Superior temporal gyrus (tissue), 1 donor: ENCODE measurements around the gene ST6GAL1.
"Not testable (repeated sequence)": the region's sequence is repeated elsewhere in the genome, so short reads cannot be mapped to it uniquely, and the experiment has no call there.

Experiments used
- DNase-seq: peaks from one replicate; pipeline ENCODE4 v3.0.0-alpha.2; 2016; ENCODE audit errors: extremely low spot score

Gene ST6GAL1

DNA sequence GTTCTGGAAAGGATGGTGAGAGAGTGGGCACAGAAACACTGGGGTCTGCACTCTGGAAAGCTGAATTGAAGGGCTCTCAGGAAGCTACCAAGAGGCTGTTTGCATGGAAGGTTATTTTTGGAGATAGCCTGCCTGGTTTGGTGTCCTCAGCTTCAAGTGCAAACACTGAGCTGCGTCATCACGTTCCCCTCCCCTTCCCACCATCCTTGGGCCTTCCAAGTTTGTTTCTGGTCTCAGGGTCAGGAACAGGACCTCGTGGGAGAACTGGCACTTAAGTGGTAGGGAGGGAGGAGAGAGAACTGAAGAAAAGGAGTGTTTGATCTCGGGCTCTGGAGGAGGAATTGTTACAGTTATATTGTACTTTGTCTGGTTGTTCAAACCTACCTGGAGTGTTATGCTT, 10.6 kb downstream of the ST6GAL1 start:
- no peak for DNase-seq

GRCh38 chr3:186942168-186942567, 11.8 kb downstream of the ST6GAL1 start:
- no peak for DNase-seq

DNA sequence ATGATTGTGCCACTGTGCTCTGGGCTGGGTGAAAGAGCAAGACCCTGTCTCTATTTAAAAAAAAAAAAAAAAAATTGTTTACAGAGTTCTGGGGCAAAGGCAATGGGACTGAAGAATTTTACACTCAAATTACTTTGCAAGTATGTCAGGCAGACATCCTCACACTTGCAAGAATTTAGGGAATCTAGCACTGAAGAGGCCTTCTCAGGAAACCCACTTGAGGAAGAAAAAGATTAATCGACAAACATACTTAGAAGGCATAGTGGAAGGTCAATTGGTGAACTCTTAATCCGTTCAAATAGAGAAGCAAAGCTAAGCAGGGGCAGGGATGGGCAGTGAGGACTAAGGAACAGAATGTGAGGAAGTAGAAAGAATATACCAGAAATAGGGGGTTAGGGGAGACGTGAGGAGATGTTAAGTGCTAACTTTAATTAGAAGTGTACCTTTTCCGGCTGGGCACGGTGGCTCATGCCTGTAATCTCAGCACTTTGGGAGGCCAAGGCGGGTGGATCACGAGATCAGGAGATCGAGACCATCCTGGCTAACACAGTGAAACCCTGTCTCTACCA, 15.0 kb downstream of the ST6GAL1 start:
- no peak for DNase-seq

DNA sequence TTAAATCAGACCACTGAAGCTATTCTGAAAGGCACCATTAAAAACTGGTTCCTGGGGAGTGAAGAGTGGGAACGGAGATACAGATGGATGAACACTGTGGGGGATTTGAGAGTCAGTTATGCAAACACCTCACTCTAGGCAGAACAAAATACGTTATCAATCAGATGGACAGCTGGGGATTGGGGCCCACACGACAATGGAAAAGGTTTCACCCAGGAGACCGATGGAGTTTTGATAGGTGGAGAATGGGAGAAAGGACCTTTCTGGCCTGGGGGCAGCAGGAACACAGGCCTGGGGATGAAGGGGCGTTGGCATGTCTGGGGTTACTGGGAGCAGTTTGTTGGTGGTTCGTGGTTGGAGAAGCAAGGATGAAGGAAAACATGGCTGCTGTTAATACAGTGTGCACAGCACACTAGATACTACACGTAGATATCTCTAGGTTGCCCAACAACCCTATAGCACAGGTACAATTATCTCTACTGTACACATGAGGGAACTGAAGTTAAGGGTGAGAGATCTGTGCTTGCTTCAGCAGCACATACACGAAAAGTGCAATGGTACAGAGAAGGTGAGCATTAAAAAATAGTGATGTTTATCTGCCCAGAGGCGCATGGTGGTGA, 16.5 kb downstream of the ST6GAL1 start:
- DNase-seq, result no peak

GRCh38 chr3:186949281-186949982, 19.1 kb downstream of the ST6GAL1 start:
- DNase-seq, result no peak

DNA sequence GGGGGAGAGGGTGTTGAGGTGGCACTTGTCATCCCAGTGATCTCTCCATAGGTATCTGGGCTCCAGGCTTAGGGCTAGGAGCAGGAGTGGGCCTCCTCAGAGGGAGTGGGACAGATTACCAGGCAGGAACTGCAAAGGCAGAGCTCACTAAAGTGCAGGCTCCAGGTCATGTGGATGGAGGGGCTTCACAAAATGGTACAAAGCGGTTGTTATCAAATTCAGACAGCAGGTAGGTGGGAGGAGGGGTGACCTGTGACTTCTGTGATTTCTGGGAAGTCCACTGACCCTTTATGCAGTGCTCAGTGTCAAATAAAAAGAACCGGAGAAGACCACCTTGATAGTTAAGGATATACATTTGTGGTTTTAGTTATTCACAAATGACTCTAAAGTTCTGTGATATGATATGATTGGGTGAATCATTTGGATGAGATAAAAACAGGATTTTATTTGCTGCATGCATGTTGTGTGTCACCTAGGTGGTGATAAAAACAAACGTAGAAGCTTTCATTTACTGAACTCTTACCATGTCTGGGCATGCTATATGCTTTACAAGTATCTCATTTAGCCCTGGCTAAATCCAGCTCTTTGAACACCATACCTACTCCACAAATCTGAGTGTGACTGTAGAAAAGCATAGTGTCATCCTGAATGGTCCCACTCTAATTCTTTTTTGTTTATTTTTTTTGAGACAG, 20.2 kb downstream of the ST6GAL1 start:
- no peak for DNase-seq

DNA sequence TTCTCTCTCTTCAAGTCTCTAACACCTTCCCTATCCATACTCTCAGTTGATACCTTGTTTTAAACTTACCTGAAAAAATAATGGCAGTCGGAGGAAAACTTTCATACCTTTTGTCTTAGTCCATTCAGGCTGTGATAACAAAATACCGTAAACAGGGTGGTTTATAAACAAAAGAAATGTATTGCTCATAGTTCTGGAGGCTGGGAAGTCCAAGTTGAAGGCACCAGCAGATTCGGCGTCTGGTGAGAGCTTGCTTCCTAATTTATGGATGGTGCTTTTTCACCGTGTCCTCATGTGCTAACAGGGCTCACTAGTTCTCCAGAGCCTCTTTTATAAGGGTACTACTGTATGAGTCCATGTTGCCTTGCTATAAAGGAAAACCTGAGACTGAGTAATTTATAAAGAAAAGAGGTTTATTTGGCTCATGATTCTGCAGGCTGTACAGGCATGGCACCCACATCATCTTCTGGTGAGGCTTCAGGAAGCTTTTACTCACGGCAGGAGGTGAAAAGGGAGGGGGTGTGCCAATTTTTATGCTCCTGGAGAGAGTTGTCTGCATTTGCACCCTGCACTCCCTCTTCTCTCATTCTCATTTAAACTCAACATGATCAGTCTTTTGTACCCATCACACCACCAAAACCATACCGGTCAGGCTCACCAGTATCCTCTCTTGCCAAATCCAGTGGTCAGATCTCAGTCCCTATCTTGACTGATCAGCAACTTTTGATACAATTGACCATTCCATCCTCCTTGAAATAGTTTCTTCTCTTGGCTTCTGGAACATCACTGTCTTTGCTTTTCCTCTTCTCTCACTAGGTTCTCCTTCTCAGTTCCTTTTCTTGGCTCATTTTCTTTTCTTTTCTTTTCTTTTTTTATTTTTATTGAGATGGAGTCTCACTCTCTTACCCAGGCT, 21.6 kb downstream of the ST6GAL1 start:
- no peak for DNase-seq

DNA sequence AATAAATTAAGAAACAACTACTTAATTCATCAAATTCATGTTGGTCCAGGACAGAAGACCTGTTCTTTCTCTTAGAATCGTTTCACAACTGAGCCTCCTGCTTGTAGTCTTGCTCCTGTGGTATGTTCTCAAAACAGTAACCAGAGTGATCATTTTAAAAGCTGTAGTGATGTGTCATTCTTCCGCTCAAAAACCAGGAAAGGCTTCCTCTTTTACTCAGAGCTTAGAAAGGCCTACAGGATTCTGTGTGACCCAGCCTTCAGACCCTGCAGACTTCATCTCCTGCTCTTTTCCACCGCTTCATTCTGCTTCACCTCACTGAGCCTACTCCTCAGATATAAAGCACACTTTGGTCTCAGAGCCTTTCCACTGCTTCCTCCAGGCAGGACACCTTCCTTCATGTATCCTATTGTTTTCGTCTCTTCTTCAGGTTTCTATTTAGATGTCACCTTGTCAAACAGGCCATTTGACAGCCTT, 22.7 kb downstream of the ST6GAL1 start:
- no peak for DNase-seq

- not testable (repeated sequence) for DNase-seq
Measured at GRCh38 chr3:186953992-186954699, 23.8 kb downstream of the ST6GAL1 start.

DNA sequence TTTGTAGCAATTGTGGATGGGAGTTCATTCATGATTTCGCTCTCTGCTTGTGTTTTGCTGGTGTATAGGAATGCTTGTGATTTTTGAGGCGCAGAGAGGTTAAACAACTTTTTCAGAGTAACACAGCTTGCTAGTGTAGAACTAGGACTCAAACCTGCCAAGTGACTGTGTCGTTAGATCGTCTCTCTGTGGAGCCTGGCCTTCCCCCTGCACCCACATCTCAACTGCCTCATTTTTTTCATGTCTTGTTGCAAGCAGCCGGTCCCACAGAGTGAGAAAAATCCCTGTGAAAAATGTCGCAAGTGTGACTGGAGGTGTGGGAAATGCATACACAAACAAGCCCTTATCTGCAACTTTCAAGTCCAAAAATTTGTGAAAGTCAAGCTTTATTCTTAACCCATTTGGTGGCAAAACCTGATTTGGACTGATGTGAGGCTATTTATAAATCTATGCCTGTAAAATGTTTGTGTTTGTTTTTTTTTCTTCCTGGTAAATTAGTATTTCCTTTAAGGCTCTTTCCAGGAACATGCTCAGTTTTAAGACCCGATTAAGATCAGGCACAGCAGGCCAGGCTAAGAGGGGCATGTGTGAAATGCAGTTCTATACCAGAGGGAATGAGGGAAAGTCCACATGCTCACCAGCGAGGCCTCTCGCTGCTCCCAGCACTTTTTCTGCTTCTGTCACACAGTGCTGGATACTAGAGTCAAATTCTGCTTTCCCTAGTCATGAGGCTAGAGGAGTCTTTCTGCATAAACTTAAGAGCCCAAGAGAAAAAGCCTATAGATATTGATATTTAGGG, 25.8 kb downstream of the ST6GAL1 start:
- DNase-seq, result no peak

DNA sequence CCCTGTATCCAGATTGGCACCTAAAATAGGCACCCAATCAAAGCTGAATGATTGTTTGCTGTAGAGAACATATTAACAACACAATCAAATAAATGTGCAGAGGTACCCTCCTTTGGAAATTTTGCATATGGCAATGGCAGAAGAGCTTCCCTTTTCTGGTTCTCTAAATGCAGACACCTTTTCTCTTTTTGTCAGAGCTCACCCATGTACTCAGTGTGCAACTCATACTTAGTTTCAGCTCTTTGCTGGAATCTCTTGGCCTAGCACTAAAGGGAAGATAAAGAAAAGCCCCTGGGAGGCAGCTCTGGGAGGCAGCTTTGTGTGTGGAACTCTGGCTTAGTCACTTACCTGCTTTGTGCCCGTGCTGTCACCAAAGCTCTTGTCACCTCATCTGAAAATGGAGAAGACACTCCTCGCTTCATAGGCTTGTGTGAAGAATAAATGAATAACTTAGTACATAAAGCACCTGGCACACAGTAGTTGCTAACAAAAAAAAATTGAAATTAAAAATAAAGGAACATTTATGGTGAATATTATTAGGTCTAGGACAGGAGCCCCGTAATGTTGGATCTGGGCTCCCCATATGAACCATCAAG, 28.8 kb downstream of the ST6GAL1 start:
- no peak for DNase-seq

DNA sequence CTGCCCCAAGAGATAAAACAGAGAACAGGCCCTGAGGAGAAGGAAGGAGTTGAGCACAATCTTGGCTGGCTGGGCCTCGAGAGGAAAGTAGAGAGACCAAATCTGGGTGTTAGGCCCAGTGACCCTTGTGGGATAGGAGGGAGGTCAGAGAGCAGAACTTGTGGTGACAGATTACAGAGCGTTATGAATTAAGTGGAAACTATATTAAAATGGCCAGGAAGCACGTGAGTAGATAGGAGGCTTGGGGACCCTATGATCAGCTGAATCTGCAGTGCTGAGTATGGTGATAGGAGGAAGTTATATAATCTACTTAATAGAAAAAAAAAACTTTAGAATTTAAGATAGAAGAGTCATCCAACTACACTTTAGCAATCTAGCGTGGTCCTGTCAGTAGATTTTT, 30.0 kb downstream of the ST6GAL1 start:
- no peak for DNase-seq

DNA sequence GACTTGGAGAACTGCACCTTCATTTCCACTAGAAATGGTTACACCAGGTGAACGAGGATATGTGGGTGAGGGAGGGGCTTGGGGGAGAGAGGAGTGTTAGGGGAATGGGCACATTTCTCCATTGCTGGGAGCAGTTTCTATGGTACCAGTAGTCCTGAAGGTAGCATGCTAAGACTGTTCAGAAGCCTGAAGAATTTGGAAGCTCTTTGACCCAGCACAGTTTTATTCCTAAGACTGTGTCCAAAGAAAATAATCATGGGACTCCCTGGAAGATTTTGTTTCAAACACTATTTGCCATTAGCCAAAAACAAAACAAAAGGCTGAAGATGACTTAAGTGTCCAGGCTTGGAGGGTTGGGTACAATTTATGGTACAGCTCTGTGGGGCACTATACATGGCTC, 32.1 kb downstream of the ST6GAL1 start:
- no peak for DNase-seq

- no peak for DNase-seq
Measured at GRCh38 chr3:186963636-186964035, 33.3 kb downstream of the ST6GAL1 start.

DNA sequence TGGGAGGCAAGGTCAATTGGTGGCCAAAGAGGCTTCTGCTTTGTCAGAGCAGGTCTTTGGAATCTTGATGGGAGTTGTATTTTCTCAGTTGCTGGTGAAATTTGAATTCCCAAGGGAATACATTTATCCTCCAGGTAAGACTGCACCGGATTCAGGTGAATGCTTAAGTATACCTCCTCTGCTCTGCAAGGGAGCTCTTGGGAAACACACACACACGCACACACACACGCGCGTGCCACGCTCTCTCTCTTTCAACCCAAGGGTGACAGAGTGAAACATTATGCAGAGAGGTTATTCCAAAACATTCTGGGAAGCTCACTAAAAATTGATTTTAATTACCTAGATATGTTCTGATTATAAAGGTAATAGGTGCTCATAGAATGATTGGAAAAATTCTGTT, 33.7 kb downstream of the ST6GAL1 start:
- DNase-seq, result no peak

DNA sequence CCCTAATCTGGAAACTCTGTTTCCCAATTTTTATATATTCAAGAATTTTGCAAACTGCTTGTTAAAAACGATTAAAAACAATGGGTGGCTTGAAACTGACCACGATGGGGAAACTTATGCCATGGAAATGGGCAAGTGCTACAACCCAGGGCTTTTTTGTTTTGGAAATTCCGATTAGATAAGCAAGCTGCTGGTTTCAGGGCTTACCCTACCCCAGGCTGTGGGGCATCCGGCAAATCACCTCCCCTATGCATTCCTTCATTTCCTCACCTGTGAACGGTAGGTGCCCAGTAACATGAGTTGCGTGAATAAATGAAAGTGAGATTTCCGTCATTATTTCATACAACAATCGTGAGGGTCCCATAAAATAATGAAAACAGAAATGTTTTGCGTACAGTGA, 34.3 kb downstream of the ST6GAL1 start:
- DNase-seq, result no peak

GRCh38 chr3:186965141-186965879, 35.0 kb downstream of the ST6GAL1 start:
- DNase-seq, result no peak

DNA sequence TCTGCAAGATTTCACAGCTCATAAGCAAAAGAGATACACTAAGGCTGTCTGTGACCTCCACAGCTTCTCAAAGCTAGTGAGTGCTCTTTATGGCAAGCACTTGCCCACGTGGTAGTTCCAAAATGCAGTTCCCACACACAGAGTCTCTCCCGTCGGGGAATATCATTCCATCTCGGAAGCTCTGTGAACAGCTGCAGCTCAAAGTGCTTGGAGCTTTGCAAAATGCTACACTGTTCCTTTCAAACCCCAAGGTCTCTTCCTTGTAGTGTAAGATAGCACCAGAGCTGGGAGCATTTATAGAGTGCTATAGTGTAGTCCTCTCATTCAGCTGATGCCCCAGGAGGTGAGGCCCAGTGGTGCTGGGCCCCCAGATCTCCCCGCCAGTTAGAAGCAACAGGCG, 36.1 kb downstream of the ST6GAL1 start:
- DNase-seq, result no peak

GRCh38 chr3:186967236-186967635, 36.9 kb downstream of the ST6GAL1 start:
- DNase-seq, result not testable (repeated sequence)
